IMR-90 (cell line): ENCODE data around the gene TCF3. TPM values are rescaled to one million over a fixed set of nuclear protein-coding genes. Genes with fewer than 3 reads are reported as not detected.

Experiments used
- ATAC-seq: fragments of 200-7000 bp; cut with Tn5 transposase; 2 replicates; pipeline ENCODE4 v1.9.1; 2020; ENCODE audit warnings: low read depth, mild to moderate bottlenecking, moderate library complexity
- BruUV-seq: library from RNA; stranded (reverse); fragments of 400-500 nt; replicated peaks from 2 replicates; lab custom pipeline; 2021; lab: Mats Ljungman, UMichigan
- CTCF ChIA-PET: fragments of 300-600 bp; formaldehyde crosslinking; extraction: SDS; loops from one replicate; lab custom pipeline; 2021; ENCODE audit warnings: antibody characterized with exemption; lab: Yijun Ruan, JAX
- POLR2A ChIA-PET: fragments of 300-600 bp; sonication (Branson Sonifier 250); formaldehyde crosslinking; loops from one replicate; lab custom pipeline; 2022; ENCODE audit warnings: antibody characterized with exemption; ENCODE audit not compliant: unreplicated experiment; lab: Charles Lee
- DNase-seq: peaks from one replicate; pipeline ENCODE4 v3.0.0; 2013
- H2AFZ ChIP-seq: replicated peaks from 2 replicates; pipeline ENCODE3; 2013; ENCODE audit warnings: low read length, mild to moderate bottlenecking; ENCODE audit not compliant: poor library complexity
- H2AK5ac ChIP-seq: 2 replicates; pipeline ENCODE4 v1.6.1; 2013; ENCODE audit warnings: low read depth, low read length, inconsistent platforms
- H2AK9ac ChIP-seq: replicated peaks from 2 replicates; pipeline ENCODE3; 2013; ENCODE audit warnings: mild to moderate bottlenecking, low read depth, low read length, moderate library complexity; ENCODE audit not compliant: poor library complexity
- H2BK120ac ChIP-seq: 2 replicates; pipeline ENCODE4 v1.6.1; 2013; ENCODE audit warnings: low read depth, low read length, inconsistent platforms
- H2BK15ac ChIP-seq: 3 replicates; pipeline ENCODE4 v1.6.1; 2013; ENCODE audit warnings: low read depth, low read length, inconsistent platforms
- H2BK20ac ChIP-seq: 2 replicates; pipeline ENCODE4 v1.6.1; 2013; ENCODE audit warnings: low read depth, mild to moderate bottlenecking, inconsistent platforms, low read length, moderate library complexity
- H2BK5ac ChIP-seq: 2 replicates; pipeline ENCODE4 v1.6.1; 2013; ENCODE audit warnings: mild to moderate bottlenecking, low read depth, low read length, inconsistent platforms; ENCODE audit not compliant: poor library complexity, severe bottlenecking
- H3K14ac ChIP-seq: replicated peaks from 2 replicates; pipeline ENCODE4 v1.6.1; 2013; ENCODE audit warnings: low read depth, low read length, inconsistent platforms
- H3K18ac ChIP-seq: 2 replicates; pipeline ENCODE4 v1.6.1; 2013; ENCODE audit warnings: low read depth, low read length, control low read depth
- H3K23ac ChIP-seq: 2 replicates; pipeline ENCODE4 v1.6.1; 2013; ENCODE audit warnings: low read depth, low read length, inconsistent platforms
- H3K27ac ChIP-seq: 2 replicates; pipeline ENCODE4 v1.5.1; 2013; ENCODE audit warnings: mild to moderate bottlenecking, control low read depth, low read length; ENCODE audit not compliant: insufficient read depth
- H3K27me3 ChIP-seq: 2 replicates; pipeline ENCODE4 v1.6.1; 2013; ENCODE audit warnings: low read length; ENCODE audit not compliant: control insufficient read depth, insufficient read depth
- H3K36me3 ChIP-seq: 2 replicates; pipeline ENCODE4 v1.6.1; 2013; ENCODE audit warnings: low read length, mixed read lengths; ENCODE audit not compliant: control insufficient read depth, insufficient read depth
- H3K4ac ChIP-seq: 2 replicates; pipeline ENCODE4 v1.6.1; 2013; ENCODE audit warnings: low read depth, low read length, inconsistent platforms
- H3K4me1 ChIP-seq: 2 replicates; pipeline ENCODE4 v1.6.1; 2013; ENCODE audit warnings: low read length, mixed read lengths; ENCODE audit not compliant: control insufficient read depth, insufficient read depth
- H3K4me2 ChIP-seq: 2 replicates; pipeline ENCODE4 v1.6.1; 2013; ENCODE audit warnings: low read depth, mild to moderate bottlenecking, control low read depth, low read length, moderate library complexity
- H3K4me3 ChIP-seq: 2 replicates; pipeline ENCODE4 v1.5.1; 2013; ENCODE audit warnings: low read depth, mild to moderate bottlenecking, control low read depth, low read length, moderate library complexity; ENCODE audit not compliant: insufficient read depth
- H3K56ac ChIP-seq: 2 replicates; pipeline ENCODE4 v1.6.1; 2013; ENCODE audit warnings: low read length, inconsistent platforms; ENCODE audit not compliant: insufficient read depth; ENCODE audit errors: extremely low read depth
- H3K79me1 ChIP-seq, 2 experiments: 2 replicates each; pipeline ENCODE4 v1.6.1; 2013; ENCODE audit warnings: low read length in 2 of 2, inconsistent platforms in 1 of 2, low read depth in 1 of 2
- H3K9ac ChIP-seq: 2 replicates; pipeline ENCODE4 v1.6.1; 2013; ENCODE audit warnings: low read depth, low read length, control low read depth
- H3K9me1 ChIP-seq: 2 replicates; pipeline ENCODE4 v1.6.1; 2013; ENCODE audit warnings: low read length, inconsistent platforms; ENCODE audit not compliant: insufficient read depth
- H3K9me3 ChIP-seq: 2 replicates; pipeline ENCODE4 v1.6.1; 2013; ENCODE audit warnings: low read length; ENCODE audit not compliant: control insufficient read depth, insufficient read depth
- H4K20me1 ChIP-seq: 2 replicates; pipeline ENCODE4 v1.6.1; 2013; ENCODE audit warnings: low read length, inconsistent platforms; ENCODE audit not compliant: insufficient read depth
- H4K5ac ChIP-seq: 2 replicates; pipeline ENCODE4 v1.6.1; 2013; ENCODE audit warnings: mild to moderate bottlenecking, low read depth, low read length, control low read depth
- H4K8ac ChIP-seq, 2 experiments: 2 replicates each; pipeline ENCODE4 v1.6.1; 2013; ENCODE audit warnings: low read depth in 2 of 2, low read length in 2 of 2, control low read depth in 1 of 2, inconsistent platforms in 1 of 2
- H4K91ac ChIP-seq: 2 replicates; pipeline ENCODE4 v1.6.1; 2013; ENCODE audit warnings: low read depth, low read length, inconsistent platforms; ENCODE audit not compliant: insufficient read depth
- CEBPB ChIP-seq: IDR thresholded peaks from 2 replicates; pipeline ENCODE4 v1.6.1; 2012; ENCODE audit warnings: low read depth, low read length, improper control_type of control experiment
- CHD1 ChIP-seq: IDR thresholded peaks from 2 replicates; pipeline ENCODE4 v1.6.1; 2012; ENCODE audit warnings: low read depth, low read length, improper control_type of control experiment
- FOS ChIP-seq: fragments of 150-350 bp; IDR thresholded peaks from 2 replicates; pipeline ENCODE4 v1.6.1; 2016; ENCODE audit warnings: low read depth, low read length
- MAFK ChIP-seq: IDR thresholded peaks from 2 replicates; pipeline ENCODE4 v1.6.1; 2012; ENCODE audit warnings: low read depth, low read length, improper control_type of control experiment
- NFE2L2 ChIP-seq: fragments of 150-350 bp; IDR thresholded peaks from 2 replicates; pipeline ENCODE4 v1.6.1; 2016; ENCODE audit warnings: low read depth, mild to moderate bottlenecking, low read length
- RCOR1 ChIP-seq: IDR thresholded peaks from 2 replicates; pipeline ENCODE4 v1.6.1; 2012; ENCODE audit warnings: mild to moderate bottlenecking, low read length, improper control_type of control experiment; ENCODE audit not compliant: insufficient replicate concordance
- WGBS, 2 experiments: methylation state at CpG; one replicate each; pipeline versions ENCODE4 v1.1.5 to v1.1.7; 2013; ENCODE audit warnings: missing lambda C conversion rate in 2 of 2; ENCODE audit not compliant: insufficient read length in 1 of 2; ENCODE audit errors: extremely low coverage in 2 of 2; 5-methylcytosine and 5-hydroxymethylcytosine counted together
- dilution Hi-C: fragments of 300-500 bp; cut with HindIII; formaldehyde crosslinking; loops from one replicate; pipeline ENCODE4 v1.14.3; 2018; ENCODE audit warnings: low sequenced_read_pairs; ENCODE audit not compliant: unreplicated experiment
- in situ Hi-C: fragments of 300-500 bp; cut with MboI; formaldehyde crosslinking; loops from 3 replicates; pipeline ENCODE4 v1.14.3; 2019; ENCODE audit warnings: low sequenced_read_pairs, inconsistent platforms, mixed read lengths
- intact Hi-C: fragments of 100-400 bp; cut with micrococcal nuclease; formaldehyde crosslinking; loops from 2 replicates; pipeline ENCODE4 v1.10.0; 2022
- polyA plus RNA-seq, 3 experiments: library from polyadenylated mRNA; depleted of rRNA; stranded (reverse); fragments of >200 nt; gene quantifications; 2 replicates each; pipeline ENCODE4 v1.2.3, GENCODE V29; 2012; ENCODE audit warnings: low replicate concordance in 1 of 3
- total RNA-seq: library from RNA; depleted of rRNA; stranded (reverse); fragments of >200 nt; gene quantifications from 2 replicates; pipeline ENCODE4 v1.2.3, GENCODE V29; 2012
- TF ChIP-seq, protein P1 (sequence below): conservative IDR thresholded peaks from 2 replicates; pipeline ENCODE4 v1.5.1; 2012; ENCODE audit warnings: mild to moderate bottlenecking, low read depth, low read length, improper control_type of control experiment

TCF3 gene
- total and polyA plus RNA-seq, 2 of the 4 experiments (the other 2 are of a cell fraction): 29.9 to 127 TPM

- ATAC-seq (no peak), DNase-seq (no peak)
- Histone ChIP-seq H4K20me1 (peaks cover 12% of the 10 kb centered on the region), H3K4ac (no peak overlapping the region), H3K27ac (no peak overlapping the region), H3K18ac (no peak overlapping the region), H3K9ac (no peak overlapping the region), H2BK15ac (no peak overlapping the region), H3K14ac (no peak overlapping the region), H2AK5ac (no peak overlapping the region), H3K9me3 (no peaks in the 10 kb centered on the region), H3K23ac (no peak overlapping the region), H4K5ac (no peak overlapping the region), H3K36me3 (peaks cover 59% of the 10 kb centered on the region), H3K4me3 (no peak overlapping the region), H4K91ac (no peak overlapping the region), H3K79me1 (peaks cover 11 to 34% of the 10 kb centered on the region in 2 experiments), H4K8ac (no peak overlapping the region), H2AFZ (no peak overlapping the region), H3K27me3 (no peaks in the 10 kb centered on the region), H3K56ac (no peak overlapping the region), H3K9me1 (peaks cover 6% of the 10 kb centered on the region), H2BK20ac (no peak overlapping the region), H2AK9ac (no peak overlapping the region), H3K4me2 (no peak overlapping the region), H3K4me1 (no peaks in the 10 kb centered on the region), H2BK120ac (no peak overlapping the region), H2BK5ac (no peak overlapping the region)
- dilution Hi-C loops: no loop called here
- ChIA-PET POLR2A (interaction anchor here (0.7 kb wide), 1 partner anchor 12 kb away, joined by 5 read pairs; no protein-coding TSS in a partner anchor), CTCF (no interaction called here)
- intact Hi-C loops: no loop called here
- in situ Hi-C loops: no loop called here
- TF ChIP-seq FOS (no peak), NFE2L2 (no peak), RCOR1 (no peak), CHD1 (no peak), MAFK (no peak), CEBPB (no peak)
- TF ChIP-seq, protein P1, sequence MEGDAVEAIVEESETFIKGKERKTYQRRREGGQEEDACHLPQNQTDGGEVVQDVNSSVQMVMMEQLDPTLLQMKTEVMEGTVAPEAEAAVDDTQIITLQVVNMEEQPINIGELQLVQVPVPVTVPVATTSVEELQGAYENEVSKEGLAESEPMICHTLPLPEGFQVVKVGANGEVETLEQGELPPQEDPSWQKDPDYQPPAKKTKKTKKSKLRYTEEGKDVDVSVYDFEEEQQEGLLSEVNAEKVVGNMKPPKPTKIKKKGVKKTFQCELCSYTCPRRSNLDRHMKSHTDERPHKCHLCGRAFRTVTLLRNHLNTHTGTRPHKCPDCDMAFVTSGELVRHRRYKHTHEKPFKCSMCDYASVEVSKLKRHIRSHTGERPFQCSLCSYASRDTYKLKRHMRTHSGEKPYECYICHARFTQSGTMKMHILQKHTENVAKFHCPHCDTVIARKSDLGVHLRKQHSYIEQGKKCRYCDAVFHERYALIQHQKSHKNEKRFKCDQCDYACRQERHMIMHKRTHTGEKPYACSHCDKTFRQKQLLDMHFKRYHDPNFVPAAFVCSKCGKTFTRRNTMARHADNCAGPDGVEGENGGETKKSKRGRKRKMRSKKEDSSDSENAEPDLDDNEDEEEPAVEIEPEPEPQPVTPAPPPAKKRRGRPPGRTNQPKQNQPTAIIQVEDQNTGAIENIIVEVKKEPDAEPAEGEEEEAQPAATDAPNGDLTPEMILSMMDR: no peak
- 90% methylated on average over 21 of the region's 22 CpGs; no CpG with 5 or more reads in 1 of the 2 experiments for WGBS, 2 experiments
- BruUV-seq: no TSS peak
Measured at GRCh38 chr19:1580957-1581356, 71.5 kb downstream of the TCF3 start.
